Measurements from ENCODE around the gene TP53I13.

GRCh38 chr17:29574732-29575510 is 6.4 kb downstream of the TP53I13 start:
- TF ChIP-seq POLR2A (IDR thresholded peaks at IDR 0.05) = no peak
- TF ChIP-seq CTCF (IDR thresholded peaks at IDR 0.05) = no peak
- TF ChIP-seq POLR2AphosphoS5 (IDR thresholded peaks at IDR 0.05) = no peak

All from suprapubic skin (tissue), 4 donors.